Cardiac muscle cell (in vitro differentiated cells and primary cell): Measurements from ENCODE around the gene MAG. TPM values are rescaled to one million over a fixed set of nuclear protein-coding genes. Genes with fewer than 3 reads are reported as not detected.

Experiments
- DNase-seq, 2 donors: peaks; one replicate each; pipeline versions ENCODE4 v3.0.0 to v3.0.0-alpha.2; 2010 to 2017; ENCODE audit warnings: low read depth in 1 of 2, low spot score in 1 of 2
- H3K27ac ChIP-seq: fragments of 200-600 bp; sonication (generic); 2 replicates; pipeline ENCODE4 v1.5.1; 2016
- H3K27me3 ChIP-seq: fragments of 200-600 bp; sonication (generic); 2 replicates; pipeline ENCODE4 v1.6.0; 2016; ENCODE audit warnings: control low read depth
- H3K36me3 ChIP-seq: fragments of 200-600 bp; sonication (generic); 2 replicates; pipeline ENCODE4 v1.5.1; 2016; ENCODE audit warnings: control low read depth
- H3K4me1 ChIP-seq: fragments of 200-600 bp; sonication (generic); 2 replicates; pipeline ENCODE4 v1.8.1; 2017; ENCODE audit warnings: low read depth, mild to moderate bottlenecking, mixed run types
- H3K4me3 ChIP-seq: fragments of 200-600 bp; sonication (generic); 2 replicates; pipeline ENCODE4 v1.5.1; 2016; ENCODE audit warnings: mild to moderate bottlenecking
- H3K9me3 ChIP-seq: fragments of 200-600 bp; sonication (generic); 2 replicates; pipeline ENCODE4 v1.5.1; 2017; ENCODE audit warnings: low read depth, mild to moderate bottlenecking, control low read depth
- CTCF ChIP-seq: IDR thresholded peaks from 2 replicates; pipeline ENCODE4 v1.5.1; 2012; ENCODE audit warnings: low read depth, mild to moderate bottlenecking, low read length
- polyA plus RNA-seq: library from polyadenylated mRNA; unstranded; fragments of >200 nt; fragmentation: Nextera tagmentation; extraction: Ambion mirVana; gene quantifications from 2 replicates; pipeline ENCODE4 v1.2.1, GENCODE V29; 2016
- total RNA-seq: library from RNA; depleted of rRNA; stranded (reverse); fragments of >200 nt; gene quantifications from 2 replicates; pipeline ENCODE4 v1.2.3, GENCODE V29; 2016

The MAG gene
- total and polyA plus RNA-seq, 2 experiments from 2014 or later, result 1.2 to 2.1 TPM

- Histone ChIP-seq H3K27me3 (no peaks in the 10 kb centered on the region), H3K36me3 (no peaks in the 10 kb centered on the region), H3K9me3 (no peaks in the 10 kb centered on the region), H3K27ac (no peak overlapping the region), H3K4me3 (no peak overlapping the region), H3K4me1 (no peaks in the 10 kb centered on the region)
- no peak for DNase-seq
- no peak for TF ChIP-seq CTCF
Observed at GRCh38 chr19:35257113-35257461, 34.9 kb upstream of the MAG start.

GRCh38 chr19:35260694-35261304 is 31.2 kb upstream of the MAG start:
- no peaks in the 10 kb centered on the region for H3K4me1 ChIP-seq
- DNase-seq, result no peak
- H3K27ac ChIP-seq, result no peak overlapping the region
- no peak overlapping the region for H3K4me3 ChIP-seq
- H3K36me3 ChIP-seq, result no peaks in the 10 kb centered on the region
- no peaks in the 10 kb centered on the region for H3K27me3 ChIP-seq
- no peaks in the 10 kb centered on the region for H3K9me3 ChIP-seq
- TF ChIP-seq CTCF, result no peak

- peak overlapping the region; percentile 17 for H3K27ac ChIP-seq
- H3K9me3 ChIP-seq, result no peaks in the 10 kb centered on the region
- no peaks in the 10 kb centered on the region for H3K36me3 ChIP-seq
- H3K4me1 ChIP-seq, result no peaks in the 10 kb centered on the region
- no peak overlapping the region for H3K4me3 ChIP-seq
- DNase-seq, result no peak
- TF ChIP-seq CTCF, result no peak
- H3K27me3 ChIP-seq, result no peaks in the 10 kb centered on the region
Observed at GRCh38 chr19:35261356-35262100, 30.4 kb upstream of the MAG start.

- Histone ChIP-seq H3K4me1 (peaks cover 4% of the 10 kb centered on the region), H3K27me3 (no peaks in the 10 kb centered on the region), H3K36me3 (no peaks in the 10 kb centered on the region), H3K9me3 (no peaks in the 10 kb centered on the region), H3K4me3 (no peak overlapping the region), H3K27ac (peak overlapping the region; percentile 17)
- no peak for TF ChIP-seq CTCF
- no peak for DNase-seq
Observed at GRCh38 chr19:35262101-35262761, 29.7 kb upstream of the MAG start.

GRCh38 chr19:35264268-35265125 is 27.5 kb upstream of the MAG start:
- H3K4me3 ChIP-seq, result no peak overlapping the region
- no peak for DNase-seq
- TF ChIP-seq CTCF, result no peak
- H3K27ac ChIP-seq, result peak overlapping the region; percentile 4
- H3K9me3 ChIP-seq, result no peaks in the 10 kb centered on the region
- no peaks in the 10 kb centered on the region for H3K36me3 ChIP-seq
- H3K27me3 ChIP-seq, result no peaks in the 10 kb centered on the region
- peaks cover 6% of the 10 kb centered on the region for H3K4me1 ChIP-seq
